ENCODE results near the gene FBLN2. TPM values are rescaled to one million over a fixed set of nuclear protein-coding genes. Genes with fewer than 3 reads are reported as not detected.

FBLN2 gene
- total RNA-seq, 4 donors from 2014 or later: 25.3 to 93.8 (median 47.6) TPM

- WGBS: 68% methylated on average over 7 of the region's 15 CpGs
- peak overlapping the region; percentile 33 for H3K4me3 ChIP-seq
- H3K4me1 ChIP-seq: peaks cover 25% of the 10 kb centered on the region
- H3K27me3 ChIP-seq: peaks cover 44% of the 10 kb centered on the region
- H3K36me3 ChIP-seq: no peaks in the 10 kb centered on the region
- H3K9me3 ChIP-seq: no peaks in the 10 kb centered on the region
- DNase-seq (ENCODE audit: low spot score in 2 of 2): no peak
- TF ChIP-seq CTCF (IDR thresholded peaks at IDR 0.05) (no peak), POLR2AphosphoS5 (IDR thresholded peaks at IDR 0.05) (no peak), EP300 (IDR thresholded peaks at IDR 0.05) (no peak), POLR2A (IDR thresholded peaks at IDR 0.05) (no peak)
- no peak overlapping the region for H3K27ac ChIP-seq
Observed at GRCh38 chr3:13654330-13655060, 105.6 kb downstream of the FBLN2 start.

- Histone ChIP-seq H3K9me3 (no peaks in the 10 kb centered on the region), H3K4me1 (peaks cover 19% of the 10 kb centered on the region), H3K36me3 (no peaks in the 10 kb centered on the region), H3K27ac (no peak overlapping the region), H3K27me3 (peaks cover 44% of the 10 kb centered on the region), H3K4me3 (peak overlapping the region; percentile 33)
- no peak for DNase-seq (ENCODE audit: low spot score in 2 of 2)
- 45% methylated on average over 5 of the region's 70 CpGs for WGBS
- TF ChIP-seq EP300 (IDR thresholded peaks at IDR 0.05) (no peak), POLR2A (IDR thresholded peaks at IDR 0.05) (no peak), CTCF (IDR thresholded peaks at IDR 0.05) (peak in 1 of 2 donors; percentile 71), POLR2AphosphoS5 (IDR thresholded peaks at IDR 0.05) (no peak)
Observed at GRCh38 chr3:13655061-13655913, 106.4 kb downstream of the FBLN2 start.

DNA sequence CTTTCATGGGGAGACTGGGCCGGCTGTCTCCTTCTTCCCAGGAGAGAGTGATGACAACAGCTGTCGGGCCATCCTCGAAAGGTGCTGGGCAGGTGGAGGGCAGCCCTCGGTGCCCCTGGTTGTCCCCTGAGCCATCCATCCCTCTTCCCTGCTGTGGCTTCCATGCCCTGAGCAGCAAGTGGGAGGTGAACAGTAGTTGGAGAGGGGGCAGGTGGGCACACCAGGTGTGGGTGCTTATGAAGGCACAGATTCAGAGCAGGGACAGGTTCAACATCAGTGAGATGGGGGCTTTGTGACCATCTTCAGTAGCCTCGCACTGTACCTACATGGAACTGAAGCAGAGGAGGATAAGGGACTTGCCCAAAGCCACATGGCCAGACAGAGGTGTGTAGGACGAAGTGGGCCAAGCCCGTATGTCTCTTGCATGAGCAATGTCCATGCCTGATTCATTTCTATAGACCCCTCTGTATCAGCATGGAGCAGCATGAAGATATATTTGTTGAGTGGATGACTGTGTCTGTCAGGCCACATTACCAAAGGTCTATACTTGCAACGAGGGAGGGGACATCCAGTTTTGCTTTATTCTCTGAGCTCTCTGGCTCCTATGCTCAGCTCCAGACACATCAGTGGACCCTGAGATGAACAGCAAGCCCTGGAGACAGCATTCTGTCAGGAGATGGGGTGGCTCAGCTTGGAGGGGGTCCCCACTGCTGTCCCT lies 107.8 kb downstream of the FBLN2 start:
- TF ChIP-seq EP300 (IDR thresholded peaks at IDR 0.05) (no peak), POLR2A (IDR thresholded peaks at IDR 0.05) (no peak), POLR2AphosphoS5 (IDR thresholded peaks at IDR 0.05) (no peak), CTCF (IDR thresholded peaks at IDR 0.05) (no peak)
- no peak for DNase-seq (ENCODE audit: low spot score in 2 of 2)
- Histone ChIP-seq H3K27me3 (peaks cover 44% of the 10 kb centered on the region), H3K4me1 (peaks cover 15% of the 10 kb centered on the region), H3K4me3 (no peak overlapping the region), H3K27ac (no peak overlapping the region), H3K9me3 (no peaks in the 10 kb centered on the region), H3K36me3 (no peaks in the 10 kb centered on the region)
- 91% methylated on average over 4 of the region's 8 CpGs for WGBS

- Histone ChIP-seq H3K27me3 (peaks cover 51% of the 10 kb centered on the region), H3K36me3 (no peaks in the 10 kb centered on the region), H3K9me3 (no peaks in the 10 kb centered on the region), H3K4me1 (peaks cover 15% of the 10 kb centered on the region), H3K27ac (no peak overlapping the region), H3K4me3 (no peak overlapping the region)
- peak in 1 of 2 donors; percentile 81 for DNase-seq (ENCODE audit: low spot score in 2 of 2)
- 10% methylated on average over 25 of the region's 25 CpGs for WGBS
- peak; percentile 27 to 91 for TF ChIP-seq CTCF (IDR thresholded peaks at IDR 0.05)
- TF ChIP-seq EP300 (IDR thresholded peaks at IDR 0.05): no peak
Observed at GRCh38 chr3:13657660-13658435, 108.9 kb downstream of the FBLN2 start.

Data from suprapubic skin (tissue), 4 donors.